Ishikawa (cell line): ENCODE results near the gene CLRN3.

Source experiments
- EP300 ChIP-seq: IDR thresholded peaks from 2 replicates; pipeline ENCODE4 v1.6.1; 2012; ENCODE audit warnings: borderline replicate concordance
- TEAD4 ChIP-seq: IDR thresholded peaks from 2 replicates; pipeline ENCODE4 v1.6.1; 2012
- YY1 ChIP-seq: IDR thresholded peaks from 2 replicates; pipeline ENCODE4 v1.6.1; 2012; ENCODE audit warnings: low read depth
- TF ChIP-seq, protein P1 (sequence below): IDR thresholded peaks from 2 replicates; pipeline ENCODE4 v1.6.1; 2012
- TF ChIP-seq, protein P2 (sequence below): IDR thresholded peaks from 2 replicates; pipeline ENCODE4 v1.6.1; 2012; ENCODE audit warnings: low read depth, mild to moderate bottlenecking

DNA sequence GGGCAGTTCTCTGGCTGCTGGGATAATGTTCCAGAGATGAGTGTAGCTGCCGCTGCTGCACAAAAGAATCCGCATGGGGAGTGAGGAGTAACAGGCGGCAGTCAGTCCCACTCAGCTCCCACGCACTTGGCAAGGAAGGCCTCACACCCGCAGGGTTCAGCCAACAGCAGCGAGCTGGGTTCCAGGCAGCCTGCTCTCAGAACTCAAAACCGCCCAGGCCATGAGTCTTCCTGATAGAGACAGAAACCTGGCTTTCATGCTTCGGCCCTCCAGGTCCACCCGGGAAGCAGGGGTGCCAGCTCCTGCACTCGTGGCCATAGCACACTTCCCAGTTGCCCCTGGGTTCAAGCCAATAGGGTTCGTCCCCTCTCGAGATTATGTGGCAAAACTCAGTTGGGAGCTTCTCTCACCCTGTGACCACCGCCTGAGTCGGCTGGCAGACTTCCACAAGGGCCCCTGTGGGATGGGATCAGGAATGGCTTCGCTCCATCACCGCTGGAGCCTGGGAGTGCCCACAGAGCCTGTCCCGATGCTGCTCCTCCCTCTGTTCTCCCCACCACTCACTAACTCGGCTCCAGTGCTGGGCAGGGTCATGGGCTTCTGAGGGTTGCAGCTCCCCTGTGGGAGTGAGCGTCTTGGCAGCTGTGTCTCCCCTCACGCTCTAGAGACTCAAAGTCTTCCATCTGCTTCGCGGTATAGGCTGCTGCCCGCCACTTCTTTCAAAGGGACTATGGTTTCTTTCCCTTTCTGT, 20.6 kb downstream of the CLRN3 start:
- TF ChIP-seq, protein P1, sequence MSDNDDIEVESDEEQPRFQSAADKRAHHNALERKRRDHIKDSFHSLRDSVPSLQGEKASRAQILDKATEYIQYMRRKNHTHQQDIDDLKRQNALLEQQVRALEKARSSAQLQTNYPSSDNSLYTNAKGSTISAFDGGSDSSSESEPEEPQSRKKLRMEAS = no peak
- TF ChIP-seq TEAD4 = no peak
- no peak for TF ChIP-seq YY1
- TF ChIP-seq, protein P2, sequence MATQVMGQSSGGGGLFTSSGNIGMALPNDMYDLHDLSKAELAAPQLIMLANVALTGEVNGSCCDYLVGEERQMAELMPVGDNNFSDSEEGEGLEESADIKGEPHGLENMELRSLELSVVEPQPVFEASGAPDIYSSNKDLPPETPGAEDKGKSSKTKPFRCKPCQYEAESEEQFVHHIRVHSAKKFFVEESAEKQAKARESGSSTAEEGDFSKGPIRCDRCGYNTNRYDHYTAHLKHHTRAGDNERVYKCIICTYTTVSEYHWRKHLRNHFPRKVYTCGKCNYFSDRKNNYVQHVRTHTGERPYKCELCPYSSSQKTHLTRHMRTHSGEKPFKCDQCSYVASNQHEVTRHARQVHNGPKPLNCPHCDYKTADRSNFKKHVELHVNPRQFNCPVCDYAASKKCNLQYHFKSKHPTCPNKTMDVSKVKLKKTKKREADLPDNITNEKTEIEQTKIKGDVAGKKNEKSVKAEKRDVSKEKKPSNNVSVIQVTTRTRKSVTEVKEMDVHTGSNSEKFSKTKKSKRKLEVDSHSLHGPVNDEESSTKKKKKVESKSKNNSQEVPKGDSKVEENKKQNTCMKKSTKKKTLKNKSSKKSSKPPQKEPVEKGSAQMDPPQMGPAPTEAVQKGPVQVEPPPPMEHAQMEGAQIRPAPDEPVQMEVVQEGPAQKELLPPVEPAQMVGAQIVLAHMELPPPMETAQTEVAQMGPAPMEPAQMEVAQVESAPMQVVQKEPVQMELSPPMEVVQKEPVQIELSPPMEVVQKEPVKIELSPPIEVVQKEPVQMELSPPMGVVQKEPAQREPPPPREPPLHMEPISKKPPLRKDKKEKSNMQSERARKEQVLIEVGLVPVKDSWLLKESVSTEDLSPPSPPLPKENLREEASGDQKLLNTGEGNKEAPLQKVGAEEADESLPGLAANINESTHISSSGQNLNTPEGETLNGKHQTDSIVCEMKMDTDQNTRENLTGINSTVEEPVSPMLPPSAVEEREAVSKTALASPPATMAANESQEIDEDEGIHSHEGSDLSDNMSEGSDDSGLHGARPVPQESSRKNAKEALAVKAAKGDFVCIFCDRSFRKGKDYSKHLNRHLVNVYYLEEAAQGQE = no peak
- TF ChIP-seq EP300 = no peak
